Tibial nerve (tissue), 4 donors: ENCODE results near the gene PPP1R14B. TPM values are rescaled to one million over a fixed set of nuclear protein-coding genes. Genes with fewer than 3 reads are reported as not detected.
"Not testable (repeated sequence)": the region's sequence is repeated elsewhere in the genome, so short reads cannot be mapped to it uniquely, and the experiment has no call there.

Source experiments
- DNase-seq, 2 donors: peaks; one replicate each; pipeline ENCODE4 v3.0.0-alpha.2; 2019; ENCODE audit warnings: low spot score in 2 of 2
- H3K27ac ChIP-seq, 4 donors: fragments of 200-600 bp; sonication (generic) in 3 of 4; one replicate each; pipeline ENCODE4 v1.5.1; 2017 to 2019; ENCODE audit warnings: mild to moderate bottlenecking in 1 of 4
- H3K27me3 ChIP-seq, 2 donors: fragments of 200-600 bp; sonication (generic) in 1 of 2; one replicate each; pipeline versions ENCODE4 v1.5.1 to v1.6.0; 2017 to 2019
- H3K36me3 ChIP-seq, 3 donors: fragments of 200-600 bp; sonication (generic); one replicate each; pipeline ENCODE4 v1.5.1; 2018 to 2019
- H3K4me1 ChIP-seq, 4 donors: fragments of 200-600 bp; sonication (generic) in 3 of 4; one replicate each; pipeline ENCODE4 v1.5.1; 2017 to 2019
- H3K4me3 ChIP-seq, 4 donors: fragments of 200-600 bp; sonication (generic) in 3 of 4; one replicate each; pipeline ENCODE4 v1.5.1; 2017 to 2019; ENCODE audit warnings: mild to moderate bottlenecking in 1 of 4, moderate library complexity in 1 of 4
- H3K9me3 ChIP-seq, 4 donors: fragments of 200-600 bp; sonication (generic) in 3 of 4; one replicate each; pipeline ENCODE4 v1.5.1; 2017 to 2019
- EP300 ChIP-seq, 2 donors: sonication (generic); formaldehyde crosslinking; IDR thresholded peaks; one replicate each; pipeline ENCODE4 v1.6.1; 2017; ENCODE audit warnings: antibody characterized with exemption in 2 of 2, mild to moderate bottlenecking in 1 of 2
- POLR2A ChIP-seq, 2 donors: fragments of 450-650 bp; IDR thresholded peaks; one replicate each; pipeline ENCODE4 v1.6.1; 2017; ENCODE audit warnings: antibody characterized with exemption in 2 of 2, mild to moderate bottlenecking in 2 of 2, moderate library complexity in 2 of 2
- WGBS, 2 donors: methylation state at CpG; one replicate each; pipeline ENCODE4 v1.1.5; 2018; 5-methylcytosine and 5-hydroxymethylcytosine counted together
- total RNA-seq, 4 donors: library from RNA; depleted of rRNA; stranded (reverse); fragments of >200 nt; gene quantifications; one replicate each; pipeline ENCODE4 v1.1.0, GENCODE V29; 2016
- TF ChIP-seq, protein P1 (sequence below), 5 experiments: fragments of 200-600 bp in 3 of 5; fragments of 450-650 bp in 2 of 5; sonication (generic) in 3 of 5; IDR thresholded peaks; one replicate each; pipeline ENCODE4 v1.5.1; 2016 to 2019; ENCODE audit warnings: antibody characterized with exemption in 5 of 5, mild to moderate bottlenecking in 3 of 5, moderate library complexity in 2 of 5

The PPP1R14B gene
- total RNA-seq, 4 donors from 2014 or later, result 79.7 to 187 (median 91.4) TPM

DNA sequence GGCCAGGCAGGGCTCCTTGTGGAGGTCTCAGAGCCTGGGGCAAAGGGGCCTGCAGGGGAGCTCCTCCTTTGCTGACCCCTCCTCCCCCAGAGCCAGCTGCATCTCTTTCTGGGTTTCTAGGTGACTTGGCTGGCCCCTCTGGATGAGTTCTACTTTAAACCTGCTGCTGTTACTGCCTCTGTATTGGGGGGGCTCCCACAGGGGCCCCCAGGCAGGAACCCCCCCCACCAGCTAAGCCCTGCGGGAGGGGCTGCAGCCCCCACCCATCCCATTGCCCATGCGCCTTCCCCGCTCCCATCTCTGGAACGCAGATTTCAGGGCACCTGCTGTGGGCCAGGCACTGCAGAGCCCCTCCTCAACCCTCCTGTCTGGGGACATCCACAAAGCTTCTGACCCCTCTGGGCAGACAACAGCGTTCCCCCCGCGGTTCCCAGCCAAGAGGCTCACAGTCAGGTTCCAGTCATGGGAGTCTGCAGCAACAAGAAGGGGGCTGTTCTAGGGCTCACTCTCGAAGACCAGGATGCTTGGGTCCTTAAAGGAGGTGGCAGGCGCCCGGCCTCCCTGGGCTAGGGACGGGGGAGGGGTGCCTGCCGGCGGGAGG is 3.8 kb upstream of the PPP1R14B start:
- 16 to 33% methylated on average over 9 of the region's 13 CpGs for WGBS, 2 donors
- Histone ChIP-seq H3K36me3 (peaks cover 0 to 12% (median 0%) of the 10 kb centered on the region in 3 donors), H3K27ac (peak overlapping the region in 3 of 4 donors; percentile 75 to 89 (median 77)), H3K4me1 (peaks cover 0 to 72% (median 31%) of the 10 kb centered on the region in 4 donors), H3K4me3 (peak overlapping the region; percentile 45 to 96 (median 63)), H3K27me3 (no peaks in the 10 kb centered on the region), H3K9me3 (no peaks in the 10 kb centered on the region)
- no peak for DNase-seq
- TF ChIP-seq EP300 (IDR thresholded peaks at IDR 0.05), result no peak
- TF ChIP-seq, protein P1, sequence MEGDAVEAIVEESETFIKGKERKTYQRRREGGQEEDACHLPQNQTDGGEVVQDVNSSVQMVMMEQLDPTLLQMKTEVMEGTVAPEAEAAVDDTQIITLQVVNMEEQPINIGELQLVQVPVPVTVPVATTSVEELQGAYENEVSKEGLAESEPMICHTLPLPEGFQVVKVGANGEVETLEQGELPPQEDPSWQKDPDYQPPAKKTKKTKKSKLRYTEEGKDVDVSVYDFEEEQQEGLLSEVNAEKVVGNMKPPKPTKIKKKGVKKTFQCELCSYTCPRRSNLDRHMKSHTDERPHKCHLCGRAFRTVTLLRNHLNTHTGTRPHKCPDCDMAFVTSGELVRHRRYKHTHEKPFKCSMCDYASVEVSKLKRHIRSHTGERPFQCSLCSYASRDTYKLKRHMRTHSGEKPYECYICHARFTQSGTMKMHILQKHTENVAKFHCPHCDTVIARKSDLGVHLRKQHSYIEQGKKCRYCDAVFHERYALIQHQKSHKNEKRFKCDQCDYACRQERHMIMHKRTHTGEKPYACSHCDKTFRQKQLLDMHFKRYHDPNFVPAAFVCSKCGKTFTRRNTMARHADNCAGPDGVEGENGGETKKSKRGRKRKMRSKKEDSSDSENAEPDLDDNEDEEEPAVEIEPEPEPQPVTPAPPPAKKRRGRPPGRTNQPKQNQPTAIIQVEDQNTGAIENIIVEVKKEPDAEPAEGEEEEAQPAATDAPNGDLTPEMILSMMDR (IDR thresholded peaks at IDR 0.05), result no peak

DNA sequence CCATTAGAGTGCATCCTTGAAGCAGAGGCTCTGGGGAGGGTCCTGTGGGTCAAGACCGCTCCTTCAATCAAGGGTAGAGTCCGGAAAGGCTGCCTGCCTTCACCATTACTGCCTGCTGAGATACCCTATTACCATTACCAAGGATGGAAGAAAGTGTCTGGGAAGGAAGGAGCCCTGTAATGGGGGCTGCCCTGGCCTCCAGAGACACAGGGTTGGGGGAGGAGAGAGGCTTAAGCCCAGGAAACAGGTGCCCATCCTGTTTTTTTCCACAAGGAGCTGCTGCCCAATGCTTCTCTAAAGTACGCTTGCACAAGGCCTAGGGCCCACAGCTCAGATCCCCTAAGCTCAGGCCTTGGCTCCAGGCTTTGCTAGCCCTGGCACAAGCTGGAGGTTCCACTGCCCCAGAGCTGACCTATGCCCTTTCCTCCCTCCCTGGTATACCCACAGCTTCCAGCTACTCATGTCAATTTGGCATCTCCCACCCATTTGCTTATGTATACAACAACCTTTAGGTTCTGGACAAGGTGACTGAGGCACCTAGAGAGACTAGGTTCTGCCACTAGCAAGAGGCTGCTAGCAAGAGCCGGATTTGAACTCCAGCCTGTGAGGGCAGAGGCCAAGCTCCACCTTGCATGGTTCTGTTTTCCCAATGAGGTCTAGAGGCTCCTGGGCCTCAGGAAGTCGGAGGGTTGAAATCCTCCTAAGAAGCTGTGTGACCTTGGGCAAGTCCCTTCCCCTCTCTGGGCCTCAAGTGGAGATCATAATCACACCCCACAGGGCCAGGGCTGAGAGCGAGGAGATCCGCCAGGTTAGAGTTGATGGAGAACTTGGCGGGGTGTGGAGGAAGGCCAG is 3.0 kb upstream of the PPP1R14B start:
- DNase-seq, result no peak
- Histone ChIP-seq H3K36me3 (peaks cover 0 to 4% (median 0%) of the 10 kb centered on the region in 3 donors), H3K27me3 (no peaks in the 10 kb centered on the region), H3K4me1 (peaks cover 0 to 79% (median 36%) of the 10 kb centered on the region in 4 donors), H3K27ac (no peak overlapping the region), H3K4me3 (no peak overlapping the region), H3K9me3 (no peaks in the 10 kb centered on the region)
- TF ChIP-seq EP300 (IDR thresholded peaks at IDR 0.05), result no peak
- TF ChIP-seq POLR2A (IDR thresholded peaks at IDR 0.05), result no peak
- TF ChIP-seq, protein P1 (IDR thresholded peaks at IDR 0.05), result no peak
- WGBS, 2 donors, result 82 to 88% methylated on average over 8 of the region's 8 CpGs

DNA sequence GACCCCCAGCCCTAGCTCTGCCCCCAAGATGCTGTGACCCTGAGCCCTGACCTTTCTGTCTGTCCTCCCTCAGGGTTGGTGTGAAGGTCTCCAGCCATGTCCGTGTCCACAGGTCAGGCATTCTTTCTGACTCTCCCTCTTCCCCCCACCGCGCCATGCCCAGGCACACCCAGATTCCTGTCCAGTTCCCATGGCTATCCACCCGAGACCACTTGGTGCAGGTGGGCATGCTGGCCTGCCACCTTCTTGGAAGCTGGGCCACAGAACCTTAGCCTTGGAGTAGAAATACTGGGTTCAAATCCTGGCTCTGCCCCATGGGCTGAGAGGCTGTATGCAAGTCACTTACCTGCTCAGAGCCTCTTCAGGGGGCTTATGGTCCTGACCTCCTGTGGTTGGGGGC is 2.3 kb upstream of the PPP1R14B start:
- Histone ChIP-seq H3K4me3 (no peak overlapping the region), H3K27me3 (no peaks in the 10 kb centered on the region), H3K9me3 (no peaks in the 10 kb centered on the region), H3K36me3 (peaks cover 0 to 5% (median 0%) of the 10 kb centered on the region in 3 donors), H3K27ac (no peak overlapping the region), H3K4me1 (peaks cover 0 to 83% (median 37%) of the 10 kb centered on the region in 4 donors)
- TF ChIP-seq EP300 (IDR thresholded peaks at IDR 0.05) (no peak), POLR2A (IDR thresholded peaks at IDR 0.05) (no peak)
- TF ChIP-seq, protein P1 (IDR thresholded peaks at IDR 0.05), result no peak
- DNase-seq, result no peak
- WGBS, 2 donors, result 85 to 94% methylated on average over 3 to 4 of the region's 4 CpGs

DNA sequence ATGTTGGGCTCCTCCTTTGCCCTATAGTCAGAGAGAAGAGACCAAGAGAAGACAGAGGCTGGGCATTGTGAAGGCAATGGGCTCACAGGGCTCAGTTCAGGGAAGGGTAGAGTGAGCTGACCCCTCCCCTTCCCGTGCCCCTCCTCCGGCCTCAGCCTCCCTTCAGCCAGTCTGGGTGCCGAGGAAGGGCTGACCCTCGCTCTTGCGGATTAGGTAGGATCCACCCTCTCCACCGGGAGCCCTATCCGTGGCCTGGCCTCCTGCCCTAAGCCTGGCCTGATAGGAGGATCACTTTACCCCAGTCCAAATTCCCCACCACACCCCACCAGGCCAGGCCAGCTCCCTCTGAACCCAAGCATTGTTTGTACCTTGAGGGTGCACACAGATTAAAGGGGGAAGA is 1.8 kb upstream of the PPP1R14B start:
- Histone ChIP-seq H3K9me3 (no peaks in the 10 kb centered on the region), H3K4me3 (no peak overlapping the region), H3K36me3 (peaks cover 0 to 9% (median 0%) of the 10 kb centered on the region in 3 donors), H3K27me3 (no peaks in the 10 kb centered on the region), H3K4me1 (peaks cover 0 to 82% (median 37%) of the 10 kb centered on the region in 4 donors), H3K27ac (no peak overlapping the region)
- DNase-seq, result no peak
- TF ChIP-seq EP300 (IDR thresholded peaks at IDR 0.05), result no peak
- WGBS, 2 donors, result 65 to 80% methylated on average over 7 of the region's 7 CpGs

DNA sequence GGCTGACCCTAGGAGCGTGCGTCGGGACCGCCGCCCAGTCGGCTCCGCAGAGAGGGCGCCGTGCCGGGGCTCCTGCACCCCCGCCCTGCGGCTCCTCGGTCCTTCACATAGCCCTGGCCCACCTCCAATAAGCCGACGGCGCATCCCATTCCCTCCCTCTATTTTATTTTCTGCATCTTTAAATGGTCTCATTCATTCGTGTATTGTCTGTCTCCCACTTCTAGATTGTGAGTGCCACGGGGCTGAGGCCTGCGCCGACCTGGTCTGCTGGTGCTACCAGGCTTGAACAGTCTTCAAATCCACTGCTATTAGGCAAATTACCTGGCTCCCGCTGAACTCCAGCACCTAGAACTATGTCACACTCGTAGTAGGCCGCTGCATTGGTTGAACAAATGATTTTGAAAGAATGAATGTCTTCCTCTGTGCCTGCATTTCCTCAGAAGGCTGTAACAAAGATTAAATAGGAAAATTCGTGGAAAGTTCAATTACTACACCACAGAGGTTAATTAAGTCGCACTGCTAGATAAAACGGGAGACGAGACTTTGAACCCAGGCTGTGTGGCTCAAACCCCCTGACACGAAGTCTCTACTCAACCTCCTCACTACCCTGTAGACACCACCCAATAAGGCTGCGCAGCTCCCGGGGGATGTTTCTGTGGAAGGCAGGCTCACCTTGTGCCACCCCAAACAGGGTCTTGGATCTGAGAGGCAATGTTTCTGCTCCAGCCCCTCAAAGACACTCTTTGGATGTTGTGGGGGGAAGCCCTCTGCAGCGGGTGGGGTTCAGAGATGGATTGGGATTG is 1.2 kb upstream of the PPP1R14B start:
- H3K4me1 ChIP-seq, result peaks cover 0 to 82% (median 36%) of the 10 kb centered on the region in 4 donors
- peak overlapping the region; percentile 70 to 92 (median 86) for H3K27ac ChIP-seq
- peak overlapping the region; percentile 55 to 80 (median 74) for H3K4me3 ChIP-seq
- no peaks in the 10 kb centered on the region for H3K27me3 ChIP-seq
- DNase-seq, result no peak
- TF ChIP-seq, protein P1 (IDR thresholded peaks at IDR 0.05), result no peak
- TF ChIP-seq EP300 (IDR thresholded peaks at IDR 0.05) (no peak), POLR2A (IDR thresholded peaks at IDR 0.05) (no peak)
- peaks cover 0 to 16% (median 0%) of the 10 kb centered on the region in 3 donors for H3K36me3 ChIP-seq
- no peaks in the 10 kb centered on the region for H3K9me3 ChIP-seq
- 34 to 40% methylated on average over 30 to 31 of the region's 31 CpGs for WGBS, 2 donors

DNA sequence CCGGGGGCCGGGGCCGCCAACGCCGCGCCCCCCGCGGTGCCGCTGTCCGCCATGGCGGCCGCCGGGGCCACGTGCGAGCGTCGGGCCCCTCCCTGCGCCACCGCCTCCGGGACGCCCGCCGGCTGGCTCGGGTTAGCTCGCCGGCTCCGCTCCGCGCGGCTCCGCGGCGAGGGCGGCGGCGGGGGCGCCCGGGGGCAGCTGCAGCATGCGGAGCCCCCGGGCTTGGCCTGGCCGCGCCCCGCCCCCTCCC is 197 bp downstream of the PPP1R14B start:
- Histone ChIP-seq H3K27ac (peak overlapping the region; percentile 46 to 92 (median 88)), H3K36me3 (peaks cover 0 to 18% (median 0%) of the 10 kb centered on the region in 3 donors), H3K4me3 (peak overlapping the region; percentile 55 to 80 (median 74)), H3K4me1 (peaks cover 0 to 81% (median 34%) of the 10 kb centered on the region in 4 donors)
- WGBS, 2 donors, result 3% methylated on average over 17 of the region's 43 CpGs; no CpG with 5 or more reads in 1 of the 2 donors
- H3K9me3 ChIP-seq, H3K27me3 ChIP-seq, DNase-seq: not testable (repeated sequence)
